D721Med (cell line): ENCODE results near the gene ADAMTSL1.

Experiments
- DNase-seq: peaks from one replicate; pipeline ENCODE4 v3.0.0; 2011; ENCODE audit warnings: low spot score; ENCODE audit not compliant: insufficient read length
- FAIRE-seq: peaks from 2 replicates; lab custom pipeline; 2011; peaks lifted over from hg19 to GRCh38; lab: Jason Lieb, UNC
- CTCF ChIP-seq: IDR thresholded peaks from 2 replicates; pipeline ENCODE4 v1.5.1; 2012; ENCODE audit warnings: mild to moderate bottlenecking, control low read depth; ENCODE audit not compliant: insufficient read depth; ENCODE audit errors: missing control alignments

Gene ADAMTSL1

GRCh38 chr9:18636781-18637180, 162.8 kb downstream of the ADAMTSL1 start:
- no peak for TF ChIP-seq CTCF
- DNase-seq (no peak), FAIRE-seq (no peak)

GRCh38 chr9:18638371-18639249, 164.7 kb downstream of the ADAMTSL1 start:
- FAIRE-seq (no peak), DNase-seq (no peak)
- TF ChIP-seq CTCF: no peak

- DNase-seq (no peak), FAIRE-seq (no peak)
- no peak for TF ChIP-seq CTCF
These were observed 166.0 kb downstream of the ADAMTSL1 start for GRCh38 chr9:18639911-18640310.

- FAIRE-seq (no peak), DNase-seq (no peak)
These were observed 185.1 kb downstream of the ADAMTSL1 start for GRCh38 chr9:18658804-18659705.

GRCh38 chr9:18660001-18660400, 186.0 kb downstream of the ADAMTSL1 start:
- FAIRE-seq (no peak), DNase-seq (no peak)
- no peak for TF ChIP-seq CTCF

More at GRCh38 chr9:18658804-18659705, 185.1 kb downstream of the ADAMTSL1 start:
- no peak for TF ChIP-seq CTCF

- FAIRE-seq (no peak), DNase-seq (no peak)
- TF ChIP-seq CTCF: no peak
These were observed 188.4 kb downstream of the ADAMTSL1 start for GRCh38 chr9:18662320-18662719.
